Lung (tissue), 12 donors: Measurements from ENCODE around the gene GNAL. TPM values are rescaled to one million over a fixed set of nuclear protein-coding genes. Genes with fewer than 3 reads are reported as not detected.

Experiments
- ATAC-seq: fragments of 200-7000 bp; cut with Tn5 transposase; one replicate; pipeline ENCODE4 v1.9.1; 2020; ENCODE audit warnings: moderate number of reproducible peaks; ENCODE audit not compliant: insufficient read depth, low FRiP score
- DNase-seq, 3 donors: peaks; one replicate each; pipeline ENCODE4 v3.0.0-alpha.2; 2013 to 2017
- H3K27ac ChIP-seq, 2 donors: one replicate each; pipeline ENCODE4 v1.5.1; 2013; ENCODE audit warnings: mild to moderate bottlenecking in 2 of 2, moderate library complexity in 2 of 2, control low read depth in 1 of 2, inconsistent platforms in 1 of 2, low read depth in 1 of 2, low read length in 1 of 2
- H3K27me3 ChIP-seq, 3 donors: one replicate each; pipeline ENCODE4 v1.5.1; 2013; ENCODE audit warnings: low read length in 2 of 3; ENCODE audit not compliant: control insufficient read depth in 3 of 3, insufficient read depth in 3 of 3
- H3K36me3 ChIP-seq, 4 donors: one replicate each; pipeline ENCODE4 v1.5.1; 2013; ENCODE audit warnings: low read length in 4 of 4, mild to moderate bottlenecking in 1 of 4, moderate library complexity in 1 of 4; ENCODE audit not compliant: control insufficient read depth in 4 of 4, insufficient read depth in 4 of 4
- H3K4me1 ChIP-seq, 5 donors: one replicate each; pipeline ENCODE4 v1.5.1; 2013; ENCODE audit warnings: low read length in 5 of 5, mild to moderate bottlenecking in 2 of 5, moderate library complexity in 1 of 5; ENCODE audit not compliant: control insufficient read depth in 5 of 5, insufficient read depth in 5 of 5
- H3K4me3 ChIP-seq: one replicate; pipeline ENCODE4 v1.5.1; 2013; ENCODE audit warnings: mild to moderate bottlenecking, control low read depth, moderate library complexity
- H3K9ac ChIP-seq, 2 donors: one replicate each; pipeline ENCODE4 v1.5.1; 2013; ENCODE audit warnings: low read length in 2 of 2, control low read depth in 1 of 2; ENCODE audit not compliant: insufficient read depth in 1 of 2
- H3K9me3 ChIP-seq, 4 donors: one replicate each; pipeline ENCODE4 v1.5.1; 2013; ENCODE audit warnings: low read length in 3 of 4, mild to moderate bottlenecking in 1 of 4, moderate library complexity in 1 of 4; ENCODE audit not compliant: control insufficient read depth in 4 of 4, insufficient read depth in 3 of 4
- CTCF ChIP-seq: IDR thresholded peaks from 2 replicates; pipeline ENCODE4 v1.5.1; 2012; ENCODE audit warnings: mild to moderate bottlenecking; ENCODE audit errors: control extremely low read depth, extremely low read depth
- WGBS, 2 donors: extraction: QIAGEN DNeasy Blood & Tissue Kit; methylation state at CpG; one replicate each; pipeline ENCODE4 v1.1.7; 2013; 5-methylcytosine and 5-hydroxymethylcytosine counted together
- polyA plus RNA-seq, 2 donors: library from polyadenylated mRNA; stranded (reverse); fragments of 200-250 nt; gene quantifications; one replicate each; pipeline ENCODE4 v1.2.1, GENCODE V29; 2013
- total RNA-seq, 2 donors: library from RNA; depleted of rRNA in 1 of 2; stranded (reverse); fragments of >200 nt in 1 of 2; gene quantifications; one replicate each; pipeline ENCODE4 v1.2.1, GENCODE V29; 2014 to 2021
- donor health status: control.
- donor health status: control.
- donor health status: Bipolar disorder and iron deficiency.
- donor health status: healthy.
- donor health status: DM: yes; HTN: yes; CAD: no.

The GNAL gene
- total and polyA plus RNA-seq, 4 donors = 0.49 to 3.7 (median 2.5) TPM

GRCh38 chr18:11800566-11801334 is 111.7 kb downstream of the GNAL start:
- Histone ChIP-seq H3K36me3 (no peaks in the 10 kb centered on the region), H3K27me3 (peaks cover 0 to 2% (median 0%) of the 10 kb centered on the region in 3 donors), H3K4me1 (no peaks in the 10 kb centered on the region), H3K9me3 (no peaks in the 10 kb centered on the region), H3K27ac (no peak overlapping the region), H3K4me3 (no peak overlapping the region), H3K9ac (no peak overlapping the region)
- 87 to 88% methylated on average over 5 of the region's 5 CpGs for WGBS, 2 donors
- TF ChIP-seq CTCF = no peak
- ATAC-seq (no peak), DNase-seq (no peak)

GRCh38 chr18:11801573-11801972 is 112.5 kb downstream of the GNAL start:
- no peaks in the 10 kb centered on the region for H3K9me3 ChIP-seq
- no peak overlapping the region for H3K27ac ChIP-seq
- H3K4me1 ChIP-seq = no peaks in the 10 kb centered on the region
- WGBS, 2 donors = 85 to 94% methylated on average over 4 of the region's 4 CpGs
- peaks cover 0 to 2% (median 0%) of the 10 kb centered on the region in 3 donors for H3K27me3 ChIP-seq
- no peak for ATAC-seq
- H3K9ac ChIP-seq = no peak overlapping the region
- H3K36me3 ChIP-seq = no peaks in the 10 kb centered on the region
- no peak for TF ChIP-seq CTCF
- DNase-seq = no peak
- H3K4me3 ChIP-seq = no peak overlapping the region

GRCh38 chr18:11802158-11802557 is 113.1 kb downstream of the GNAL start:
- H3K4me3 ChIP-seq = no peak overlapping the region
- no peaks in the 10 kb centered on the region for H3K36me3 ChIP-seq
- DNase-seq (no peak), ATAC-seq (no peak)
- H3K27ac ChIP-seq = no peak overlapping the region
- 93% methylated on average over 6 of the region's 6 CpGs for WGBS, 2 donors
- peaks cover 0 to 2% (median 0%) of the 10 kb centered on the region in 3 donors for H3K27me3 ChIP-seq
- no peaks in the 10 kb centered on the region for H3K4me1 ChIP-seq
- no peak overlapping the region for H3K9ac ChIP-seq
- TF ChIP-seq CTCF = no peak
- no peaks in the 10 kb centered on the region for H3K9me3 ChIP-seq
